GM12892 (cell line): Measurements from ENCODE around the gene LRCH4.
"Not testable (repeated sequence)": the region's sequence is repeated elsewhere in the genome, so short reads cannot be mapped to it uniquely, and the experiment has no call there.

ENCODE experiments used
- DNase-seq: peaks from one replicate; pipeline ENCODE4 v3.0.0; 2011; ENCODE audit not compliant: insufficient read length
- FAIRE-seq: peaks from 2 replicates; lab custom pipeline; 2011; peaks lifted over from hg19 to GRCh38; lab: Jason Lieb, UNC
- POLR2A ChIP-seq: IDR thresholded peaks from 2 replicates; pipeline ENCODE4 v1.6.1; 2011; ENCODE audit warnings: low read depth, low read length, control low read depth
- POLR2AphosphoS5 ChIP-seq: IDR thresholded peaks from 2 replicates; pipeline ENCODE4 v1.6.1; 2011; ENCODE audit warnings: low read depth, low read length, control low read depth
- TAF1 ChIP-seq: IDR thresholded peaks from 2 replicates; pipeline ENCODE4 v1.6.1; 2011; ENCODE audit warnings: low read depth, mild to moderate bottlenecking, control low read depth, low read length, borderline replicate concordance

Gene LRCH4

DNA sequence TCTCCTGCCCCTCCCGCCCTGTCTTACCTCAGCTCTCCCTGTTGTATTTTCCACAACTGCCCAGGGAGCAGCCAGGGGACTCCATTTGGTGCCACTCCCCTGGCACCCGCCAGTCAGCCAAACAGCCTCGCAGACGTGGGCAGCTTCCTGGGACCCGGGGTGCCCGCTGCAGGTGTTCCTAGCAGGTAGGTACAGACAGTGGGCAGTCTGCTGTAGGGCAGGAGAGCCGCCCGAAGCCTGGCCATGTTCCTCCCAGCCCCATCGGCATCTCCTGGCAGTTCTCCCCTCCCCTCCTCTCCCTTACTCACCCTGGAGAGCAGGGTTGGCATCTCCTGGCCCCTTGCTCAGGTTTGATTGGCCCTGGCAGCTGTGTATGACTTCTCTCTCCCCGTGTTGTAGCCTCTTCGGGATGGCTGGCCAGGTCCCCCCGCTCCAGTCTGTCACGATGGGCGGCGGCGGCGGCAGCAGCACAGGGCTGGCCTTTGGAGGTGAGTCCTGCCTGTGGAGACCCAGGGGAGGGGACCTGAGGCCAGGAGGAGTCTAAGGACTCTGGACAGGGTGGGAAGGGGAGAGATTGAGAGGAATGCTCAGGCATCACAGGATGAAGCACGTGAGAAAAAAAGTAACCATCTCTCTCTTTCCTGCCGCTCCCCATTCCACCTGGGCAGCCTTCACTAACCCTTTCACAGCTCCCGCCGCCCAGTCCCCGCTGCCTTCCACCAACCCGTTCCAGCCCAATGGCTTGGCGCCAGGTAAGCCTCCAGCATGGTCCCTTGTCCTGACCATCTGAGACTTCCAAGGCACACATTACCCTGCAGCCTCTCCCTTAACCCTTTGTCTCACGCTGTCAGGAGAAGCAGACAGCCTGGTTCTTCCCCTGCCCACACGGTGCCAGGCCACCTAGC is 23.5 kb downstream of the LRCH4 start:
- TF ChIP-seq POLR2A = no peak
- TF ChIP-seq TAF1 = no peak
- TF ChIP-seq POLR2AphosphoS5 = no peak
- no peak for DNase-seq
- FAIRE-seq = no peak

DNA sequence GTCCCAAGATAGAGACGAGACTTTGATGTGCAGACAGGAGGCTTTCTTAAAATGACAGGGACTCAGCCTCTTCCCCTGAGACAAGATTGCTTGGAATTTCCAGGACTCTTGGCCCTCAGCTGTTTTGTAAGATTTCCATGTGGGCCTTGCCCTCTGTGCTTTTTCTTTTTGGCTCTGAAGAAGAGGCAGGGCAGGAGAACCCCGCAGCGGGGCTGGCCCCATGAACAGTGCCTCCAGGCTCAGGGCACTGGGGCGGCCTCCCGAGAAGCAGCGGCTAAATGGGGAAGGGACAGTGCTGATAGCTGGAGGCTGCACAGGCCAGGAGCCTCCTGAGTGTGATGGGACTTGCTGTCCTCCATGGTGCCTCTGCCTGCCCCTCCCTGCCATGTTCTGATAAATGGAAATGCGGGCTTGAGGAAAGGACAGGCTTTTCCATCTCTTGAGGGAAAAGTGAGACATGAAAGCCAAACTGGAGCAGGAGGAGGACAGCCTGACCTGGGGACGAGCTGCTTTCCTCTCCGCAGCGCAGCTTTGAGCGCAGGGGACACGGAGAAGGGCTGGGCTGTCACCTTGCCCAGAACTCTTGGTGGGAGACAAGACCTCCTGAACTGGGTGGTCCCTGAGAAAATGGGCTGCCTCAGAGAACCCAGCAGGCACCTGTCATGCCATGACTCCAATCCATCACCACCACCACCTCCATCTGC is 24.3 kb downstream of the LRCH4 start:
- DNase-seq = no peak
- TF ChIP-seq POLR2A (no peak), TAF1 (no peak), POLR2AphosphoS5 (no peak)
- no peak for FAIRE-seq

DNA sequence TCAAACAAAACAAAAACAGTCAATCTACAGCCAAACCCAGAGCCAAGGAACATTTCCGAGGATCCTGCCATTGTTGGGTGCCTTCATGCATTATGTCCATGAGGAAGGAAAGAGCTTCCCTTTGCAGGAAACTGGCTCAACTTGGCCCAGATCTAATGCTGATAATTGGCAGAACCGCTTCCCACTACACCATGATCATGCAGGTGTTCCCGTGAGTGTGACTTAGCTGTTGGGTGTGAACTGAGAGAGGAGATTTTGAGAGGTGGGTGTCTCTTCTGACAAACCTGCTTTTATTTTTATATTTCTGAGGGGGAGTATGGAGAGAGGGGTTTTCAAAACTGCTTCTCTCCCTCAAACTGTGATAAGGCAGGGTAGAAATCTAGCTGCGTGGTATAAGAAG is 26.8 kb downstream of the LRCH4 start:
- TF ChIP-seq POLR2AphosphoS5 (no peak), POLR2A (no peak), TAF1 (no peak)
- FAIRE-seq (no peak), DNase-seq (no peak)

DNA sequence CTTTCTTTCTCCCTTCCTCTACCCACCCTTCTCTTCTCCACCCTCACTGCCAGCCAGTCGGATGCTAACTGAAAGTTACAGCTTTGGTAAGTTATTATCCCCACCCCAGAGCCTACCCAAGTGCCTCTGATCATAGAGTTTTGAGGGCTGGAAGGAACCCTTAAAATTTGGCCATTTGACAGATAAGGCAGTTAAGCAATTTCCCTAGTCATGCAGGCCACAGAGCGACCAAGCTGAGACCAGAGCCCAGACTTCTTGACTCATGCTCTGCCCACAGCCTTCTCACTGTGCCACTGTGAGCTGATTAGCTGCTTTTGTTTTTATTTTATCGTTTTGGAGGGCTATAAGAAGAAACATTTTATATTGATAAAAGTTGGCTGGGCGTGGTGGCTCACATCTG is 29.4 kb downstream of the LRCH4 start:
- FAIRE-seq (no peak), DNase-seq (no peak)
- no peak for TF ChIP-seq TAF1
- no peak for TF ChIP-seq POLR2A
- TF ChIP-seq POLR2AphosphoS5 = no peak

DNA sequence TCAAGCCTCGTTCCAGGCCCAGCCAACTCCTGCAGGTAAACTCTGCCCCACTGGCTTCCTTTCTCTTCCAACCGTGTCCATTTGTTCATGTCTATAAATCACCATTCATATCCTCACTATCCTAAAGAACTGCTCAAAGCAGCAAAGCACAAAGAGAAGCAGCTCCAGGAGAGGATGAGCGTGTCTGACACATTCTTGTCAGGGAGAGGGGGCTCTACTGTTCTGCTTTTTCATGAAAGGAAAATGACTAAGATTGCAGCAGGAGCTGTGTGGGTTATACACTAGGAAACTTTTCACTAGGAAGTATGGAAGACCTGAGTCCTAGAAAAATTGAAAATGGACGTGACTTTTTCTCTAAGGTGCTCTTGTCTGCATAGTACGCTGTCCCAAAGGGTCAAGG is 30.2 kb downstream of the LRCH4 start:
- DNase-seq (no peak), FAIRE-seq (no peak)
- TF ChIP-seq TAF1 (no peak), POLR2AphosphoS5 (no peak), POLR2A (no peak)

DNA sequence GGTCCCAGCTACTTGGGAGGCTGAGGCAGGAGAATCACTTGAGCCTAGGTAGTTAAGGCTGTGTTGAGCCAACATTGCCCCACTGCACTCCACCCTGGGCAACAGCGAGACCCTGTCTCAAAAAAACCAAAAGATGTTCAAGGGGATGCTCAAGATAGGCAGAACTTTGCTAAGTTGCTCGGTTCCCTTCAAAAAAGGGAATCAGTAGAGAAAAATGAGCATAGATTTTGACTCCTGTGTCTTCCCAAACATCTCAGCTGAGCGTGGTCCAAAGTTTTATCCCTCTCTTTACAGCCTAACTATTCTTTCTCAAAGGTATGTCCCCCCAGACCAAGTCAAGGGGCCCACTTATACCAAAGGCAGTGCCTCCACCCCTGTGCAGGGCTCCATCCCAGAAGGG is 32.9 kb downstream of the LRCH4 start:
- DNase-seq (no peak), FAIRE-seq (no peak)
- TF ChIP-seq POLR2AphosphoS5 = no peak
- no peak for TF ChIP-seq POLR2A

DNA sequence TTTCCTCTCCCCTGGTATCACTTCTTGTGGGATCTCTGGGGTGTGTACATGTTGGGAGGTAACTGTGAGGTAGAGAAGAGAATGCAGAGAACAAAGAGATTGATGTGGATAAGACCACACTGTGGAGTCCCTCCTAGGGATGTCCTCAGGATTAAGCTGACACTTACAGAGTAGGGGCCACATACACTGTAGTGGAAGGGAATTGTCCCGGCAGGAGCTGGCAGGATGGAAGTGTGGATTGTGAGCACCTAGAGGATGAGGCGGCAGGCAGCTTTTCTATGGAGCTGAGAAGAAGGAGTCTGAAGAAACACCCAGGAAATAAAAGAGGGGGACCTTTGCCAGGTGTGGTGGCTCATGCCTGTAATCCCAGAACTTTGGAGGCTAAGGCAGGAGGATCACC is 33.4 kb downstream of the LRCH4 start:
- DNase-seq = no peak
- TF ChIP-seq POLR2A (no peak), POLR2AphosphoS5 (no peak), TAF1 (no peak)
- FAIRE-seq = no peak

DNA sequence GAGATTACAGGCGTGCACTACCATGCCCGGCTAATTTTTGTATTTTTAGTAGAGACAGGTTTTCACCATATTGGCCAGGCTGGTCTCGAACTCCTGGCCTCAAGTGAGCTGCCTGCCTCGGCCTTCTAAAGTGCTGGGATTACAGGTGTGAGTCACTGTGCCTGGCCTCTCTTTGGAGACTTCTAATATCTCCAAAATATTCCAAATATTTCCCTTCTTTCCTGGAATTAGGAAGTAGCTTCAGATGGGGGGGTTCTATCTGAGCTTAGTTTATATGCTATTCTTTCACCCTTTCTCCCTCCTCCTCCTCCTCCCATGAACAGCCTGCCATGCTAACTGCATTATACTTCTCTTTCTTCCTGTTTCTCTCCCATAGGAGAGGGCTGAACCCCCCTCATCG is 37.5 kb downstream of the LRCH4 start:
- DNase-seq, FAIRE-seq: not testable (repeated sequence)

DNA sequence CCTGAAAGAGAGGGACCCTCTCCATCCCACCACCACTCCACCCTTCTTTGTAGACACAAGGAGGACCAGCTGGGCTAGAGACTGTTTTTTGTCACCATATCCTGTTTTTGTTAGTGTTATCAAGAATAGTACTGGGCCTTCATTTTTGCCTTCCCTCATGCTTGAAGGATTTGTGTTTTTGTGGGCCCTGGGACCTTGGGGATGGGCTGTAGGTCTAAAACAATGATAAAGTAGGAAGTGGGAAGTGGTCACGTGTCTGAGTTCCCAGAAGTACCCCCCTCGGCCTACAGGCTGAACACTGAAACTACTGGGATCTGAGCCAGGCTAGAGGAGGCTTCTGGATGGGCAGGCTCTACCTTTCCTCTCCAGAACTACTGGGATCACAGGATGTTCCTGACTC is 38.1 kb downstream of the LRCH4 start:
- TF ChIP-seq POLR2AphosphoS5 = no peak
- no peak for TF ChIP-seq TAF1
- no peak for TF ChIP-seq POLR2A
- no peak for FAIRE-seq
- DNase-seq = no peak

DNA sequence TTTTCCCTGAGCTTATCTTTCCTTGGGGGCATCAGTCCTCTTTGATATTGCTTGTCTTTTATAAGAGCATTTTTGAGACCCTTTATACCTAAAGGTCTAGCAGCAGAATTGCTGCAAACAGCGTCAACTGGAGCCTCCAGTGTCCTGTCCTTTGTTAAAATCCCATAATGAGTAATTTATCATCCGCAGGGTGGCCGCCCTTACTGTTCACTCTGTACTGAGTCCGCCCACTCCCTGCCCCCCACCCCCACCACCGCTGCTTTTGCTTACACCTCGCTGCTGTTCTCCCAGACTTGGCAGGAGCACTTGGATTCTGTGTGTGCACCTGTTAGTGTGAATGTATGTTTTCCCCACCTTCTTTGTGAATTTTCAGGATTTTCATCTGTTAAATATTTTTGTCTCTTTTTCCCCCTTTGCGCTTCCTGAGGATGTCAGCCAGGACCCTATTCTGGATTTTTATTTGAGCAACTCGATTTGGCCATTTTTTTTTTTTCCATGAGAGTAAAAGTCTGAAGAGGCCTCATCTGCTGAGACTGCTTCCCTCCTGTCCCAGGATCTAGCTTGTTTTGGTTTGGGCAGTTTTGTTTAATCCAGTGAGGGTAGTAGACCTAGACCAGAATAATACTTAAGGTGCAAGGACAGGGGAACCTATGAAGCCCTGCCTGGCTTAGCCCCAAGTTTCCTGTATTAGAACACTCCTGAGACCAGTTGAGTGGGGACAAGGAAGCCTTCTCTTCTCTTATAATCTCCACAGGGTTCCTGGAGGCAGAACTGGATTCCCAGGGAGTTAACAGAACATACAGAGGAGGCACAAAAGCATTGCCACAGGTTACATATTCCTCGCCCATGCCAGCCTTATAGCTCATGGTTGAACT is 38.8 kb downstream of the LRCH4 start:
- TF ChIP-seq POLR2AphosphoS5 (no peak), TAF1 (0 out of 2 replicates have a peak, but pooled peaks have one; percentile 9), POLR2A (no peak)
- no peak for FAIRE-seq
- DNase-seq = no peak
